Peyer's patch (tissue), 4 donors: ENCODE measurements around the gene MLPH.

Experiments
- POLR2A ChIP-seq, 2 donors: fragments of 450-650 bp; IDR thresholded peaks; one replicate each; pipeline ENCODE4 v1.5.1; 2017; ENCODE audit warnings: antibody characterized with exemption in 2 of 2, mild to moderate bottlenecking in 2 of 2, moderate library complexity in 2 of 2
- TF ChIP-seq, protein P1 (sequence below), 6 experiments: fragments of 450-650 bp in 4 of 6; fragments of 200-600 bp in 2 of 6; sonication (generic) in 1 of 6; IDR thresholded peaks; one replicate each; pipeline ENCODE4 v1.5.1; 2017 to 2019; ENCODE audit warnings: antibody characterized with exemption in 6 of 6, mild to moderate bottlenecking in 3 of 6, moderate library complexity in 1 of 6

DNA sequence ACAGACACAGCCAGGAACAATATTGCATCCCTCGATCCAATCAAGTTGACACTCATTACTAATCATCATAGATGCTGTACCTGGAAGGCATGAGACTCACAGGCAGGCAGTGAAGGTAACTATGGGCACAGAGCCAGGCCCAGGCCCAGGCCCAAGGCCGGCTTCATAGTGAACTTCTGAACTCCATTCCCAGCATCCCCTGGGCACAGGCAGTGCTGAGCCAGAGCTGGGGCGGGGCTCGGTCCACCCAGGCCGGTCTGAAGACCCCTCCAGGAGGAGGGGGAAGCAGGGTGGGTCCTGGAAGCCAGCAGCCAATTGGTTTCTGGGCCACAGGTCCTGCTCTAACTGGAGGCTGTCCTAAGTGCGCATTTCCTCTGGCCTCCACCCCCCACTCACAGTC, 37.6 kb downstream of the MLPH start:
- no peak for TF ChIP-seq POLR2A (IDR thresholded peaks at IDR 0.05)
- TF ChIP-seq, protein P1, sequence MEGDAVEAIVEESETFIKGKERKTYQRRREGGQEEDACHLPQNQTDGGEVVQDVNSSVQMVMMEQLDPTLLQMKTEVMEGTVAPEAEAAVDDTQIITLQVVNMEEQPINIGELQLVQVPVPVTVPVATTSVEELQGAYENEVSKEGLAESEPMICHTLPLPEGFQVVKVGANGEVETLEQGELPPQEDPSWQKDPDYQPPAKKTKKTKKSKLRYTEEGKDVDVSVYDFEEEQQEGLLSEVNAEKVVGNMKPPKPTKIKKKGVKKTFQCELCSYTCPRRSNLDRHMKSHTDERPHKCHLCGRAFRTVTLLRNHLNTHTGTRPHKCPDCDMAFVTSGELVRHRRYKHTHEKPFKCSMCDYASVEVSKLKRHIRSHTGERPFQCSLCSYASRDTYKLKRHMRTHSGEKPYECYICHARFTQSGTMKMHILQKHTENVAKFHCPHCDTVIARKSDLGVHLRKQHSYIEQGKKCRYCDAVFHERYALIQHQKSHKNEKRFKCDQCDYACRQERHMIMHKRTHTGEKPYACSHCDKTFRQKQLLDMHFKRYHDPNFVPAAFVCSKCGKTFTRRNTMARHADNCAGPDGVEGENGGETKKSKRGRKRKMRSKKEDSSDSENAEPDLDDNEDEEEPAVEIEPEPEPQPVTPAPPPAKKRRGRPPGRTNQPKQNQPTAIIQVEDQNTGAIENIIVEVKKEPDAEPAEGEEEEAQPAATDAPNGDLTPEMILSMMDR (IDR thresholded peaks at IDR 0.05) = no peak
